Measurements from ENCODE around the gene PRKAG3.
"Not testable (repeated sequence)": the region's sequence is repeated elsewhere in the genome, so short reads cannot be mapped to it uniquely, and the experiment has no call there.

Gene PRKAG3

GRCh38 chr2:218861645-218862318, 30.2 kb upstream of the PRKAG3 start:
- no peak for DNase-seq

- no peak for DNase-seq
Observed at GRCh38 chr2:218860950-218861381, 29.4 kb upstream of the PRKAG3 start.

- no peak for DNase-seq
Observed at GRCh38 chr2:218859988-218860831, 28.6 kb upstream of the PRKAG3 start.

GRCh38 chr2:218859556-218859987, 28.0 kb upstream of the PRKAG3 start, which contains the start of gene WNT6:
TSS of gene WNT6 (plus strand) at chr2:218859805. CDS start at chr2:218860038, 233 bp downstream.
- DNase-seq = peak in 1 of 4 experiments; percentile 34

- peak in 1 of 4 experiments; percentile 39 for DNase-seq
Observed at GRCh38 chr2:218858671-218859555, 27.3 kb upstream of the PRKAG3 start.

GRCh38 chr2:218858138-218858445, 26.5 kb upstream of the PRKAG3 start:
- DNase-seq = no peak

GRCh38 chr2:218857371-218858137, 26.0 kb upstream of the PRKAG3 start:
- no peak for DNase-seq

GRCh38 chr2:218856896-218857243, 25.3 kb upstream of the PRKAG3 start:
- no peak for DNase-seq

GRCh38 chr2:218856167-218856895, 24.7 kb upstream of the PRKAG3 start:
- DNase-seq = no peak

- no peak for DNase-seq
Observed at GRCh38 chr2:218855305-218856166, 23.9 kb upstream of the PRKAG3 start.

- DNase-seq = no peak
Observed at GRCh38 chr2:218854860-218855259, 23.3 kb upstream of the PRKAG3 start.

- peak in 1 of 4 experiments; percentile 31 for DNase-seq
Observed at GRCh38 chr2:218853766-218854165, 22.2 kb upstream of the PRKAG3 start.

GRCh38 chr2:218852911-218853667, 21.5 kb upstream of the PRKAG3 start:
- peak; percentile 66 to 85 (median 78) for DNase-seq

- no peak for DNase-seq
Observed at GRCh38 chr2:218851286-218851685, 19.7 kb upstream of the PRKAG3 start.

- no peak for DNase-seq
Observed at GRCh38 chr2:218850796-218851195, 19.2 kb upstream of the PRKAG3 start.

- no peak for DNase-seq
Observed at GRCh38 chr2:218849721-218850120, 18.1 kb upstream of the PRKAG3 start.

GRCh38 chr2:218846963-218847362, 15.4 kb upstream of the PRKAG3 start:
- not testable (repeated sequence) for DNase-seq

GRCh38 chr2:218844334-218844733, 12.7 kb upstream of the PRKAG3 start:
- not testable (repeated sequence) for DNase-seq

GRCh38 chr2:218839888-218840287, 8.3 kb upstream of the PRKAG3 start:
- DNase-seq = peak in 1 of 4 experiments; percentile 41

- peak; percentile 53 to 83 (median 76) for DNase-seq
Observed at GRCh38 chr2:218839430-218839829, 7.8 kb upstream of the PRKAG3 start.

Data from suppressor macrophage (primary cell).